SK-N-MC (cell line): ENCODE measurements around the gene GPC5.

ENCODE experiments used
- DNase-seq: peaks from one replicate; pipeline ENCODE4 v3.0.0-alpha.2; 2011; ENCODE audit warnings: low read depth, low spot score
- H3K27ac ChIP-seq: fragments of 200-600 bp; sonication (generic); 2 replicates; pipeline ENCODE4 v1.5.1; 2016; ENCODE audit warnings: mixed run types
- H3K36me3 ChIP-seq: fragments of 200-600 bp; sonication (generic); 2 replicates; pipeline ENCODE4 v1.6.1; 2017; ENCODE audit warnings: antibody characterized with exemption, low read length, mixed read lengths; ENCODE audit not compliant: insufficient read depth
- H3K4me3 ChIP-seq: fragments of 200-600 bp; sonication (generic); 2 replicates; pipeline ENCODE4 v1.5.1; 2016
- H3K9ac ChIP-seq: fragments of 200-600 bp; sonication (generic); 2 replicates; pipeline ENCODE4 v1.8.0; 2017; ENCODE audit warnings: mixed run types, mixed read lengths; ENCODE audit not compliant: insufficient read length
- H3K9me3 ChIP-seq: fragments of 200-600 bp; sonication (generic); 2 replicates; pipeline ENCODE4 v1.6.1; 2017; ENCODE audit warnings: low read depth, mild to moderate bottlenecking, antibody characterized with exemption, low read length, moderate library complexity, mixed read lengths
- EZH2 ChIP-seq: fragments of 200-600 bp; sonication (generic); IDR thresholded peaks from one replicate; pipeline ENCODE4 v1.6.1; 2017; ENCODE audit warnings: antibody characterized with exemption
- FOXP2 ChIP-seq: optimal IDR thresholded peaks from 2 replicates; pipeline ENCODE3; 2011; ENCODE audit warnings: mild to moderate bottlenecking, moderate library complexity; ENCODE audit not compliant: insufficient read depth; ENCODE audit errors: extremely low read length, control extremely low read depth
- POLR2AphosphoS5 ChIP-seq: IDR thresholded peaks from 2 replicates; pipeline ENCODE4 v1.6.1; 2012; ENCODE audit warnings: mild to moderate bottlenecking, low read depth, low read length, borderline replicate concordance

GPC5 gene

DNA sequence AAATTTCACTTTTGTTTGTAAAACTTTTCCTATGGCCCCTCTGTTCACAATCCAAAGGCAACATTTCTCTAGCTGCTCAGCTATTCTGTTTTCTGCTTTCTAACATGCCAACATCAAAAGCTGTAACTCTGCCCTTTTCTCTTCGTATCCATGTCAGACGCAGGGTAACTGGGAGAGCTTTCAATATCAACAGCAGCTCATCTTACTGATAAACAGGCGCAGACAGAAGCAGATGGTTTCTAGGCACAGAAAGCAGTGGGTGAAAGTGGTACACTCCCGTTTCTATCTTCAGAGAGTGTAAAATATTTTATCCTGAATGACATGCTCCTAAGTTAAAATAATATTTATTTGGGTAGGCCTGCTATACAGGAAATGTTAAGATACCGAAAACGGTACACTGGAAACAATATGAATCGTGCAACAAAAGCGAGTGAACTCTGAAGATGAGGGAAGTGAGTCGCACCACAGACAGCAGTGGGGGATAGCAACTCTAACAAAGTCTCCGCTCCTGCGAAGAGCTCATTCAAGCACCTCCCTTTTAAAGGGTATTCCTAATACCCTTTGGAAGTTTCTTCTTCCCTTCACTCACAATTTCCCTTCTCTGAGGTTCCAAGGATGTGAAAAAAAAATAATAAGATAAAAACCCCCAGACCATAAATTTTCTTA, 798.3 kb downstream of the GPC5 start:
- H3K27ac ChIP-seq, result no peak overlapping the region
- H3K4me3 ChIP-seq, result no peak overlapping the region
- TF ChIP-seq EZH2 (no peak), FOXP2 (no peak), POLR2AphosphoS5 (no peak)
- no peak overlapping the region for H3K9ac ChIP-seq
- no peak for DNase-seq
- peaks cover 2% of the 10 kb centered on the region; the same call in 1 of the 2 replicates for H3K9me3 ChIP-seq
- H3K36me3 ChIP-seq, result no peaks in the 10 kb centered on the region

DNA sequence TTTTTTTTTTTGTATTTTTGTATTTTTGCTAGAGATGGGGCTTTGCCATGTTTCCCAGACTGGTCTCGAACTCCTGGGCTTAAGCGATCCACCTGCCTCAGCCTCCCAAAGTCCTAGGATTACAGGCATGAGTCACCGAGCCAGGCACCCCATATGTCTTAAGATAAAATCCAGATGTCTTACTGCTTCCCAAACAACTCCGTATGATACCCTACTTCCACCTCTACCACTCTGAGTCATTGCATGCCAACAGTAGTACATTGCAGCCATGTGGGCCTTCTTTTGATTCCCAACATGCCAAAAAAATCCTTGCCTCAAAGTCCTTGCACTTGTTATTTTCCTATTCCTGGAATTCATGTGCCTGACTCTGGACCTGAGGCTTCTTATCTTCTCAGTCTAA, 799.2 kb downstream of the GPC5 start:
- Histone ChIP-seq H3K4me3 (no peak overlapping the region), H3K9me3 (no peaks in the 10 kb centered on the region), H3K27ac (no peak overlapping the region), H3K9ac (no peak overlapping the region), H3K36me3 (no peaks in the 10 kb centered on the region)
- TF ChIP-seq FOXP2 (no peak), POLR2AphosphoS5 (no peak), EZH2 (no peak)
- no peak for DNase-seq

DNA sequence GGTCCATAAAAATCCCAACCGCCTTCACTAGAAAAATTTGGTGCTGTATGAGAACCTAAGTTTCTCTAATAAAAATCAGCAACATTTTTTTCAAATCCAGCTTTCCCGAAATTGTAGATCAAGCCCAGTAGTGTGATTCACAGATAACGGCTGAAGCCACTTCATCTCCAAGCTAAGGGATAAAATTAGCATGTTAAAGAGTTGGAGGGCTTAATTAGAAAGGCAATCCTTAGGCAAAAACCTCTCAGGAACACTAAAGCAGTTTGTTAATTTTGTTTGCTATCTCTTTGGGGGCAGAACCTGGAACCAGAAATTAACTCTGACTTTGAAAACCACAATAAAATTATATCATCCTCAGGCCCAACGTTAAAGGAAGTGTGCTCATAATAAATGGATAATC, 820.2 kb downstream of the GPC5 start:
- no peak for DNase-seq
- H3K27ac ChIP-seq, result no peak overlapping the region
- no peak overlapping the region for H3K4me3 ChIP-seq
- H3K9me3 ChIP-seq, result no peaks in the 10 kb centered on the region
- TF ChIP-seq EZH2, result no peak
- no peak for TF ChIP-seq FOXP2
- TF ChIP-seq POLR2AphosphoS5, result no peak
- H3K36me3 ChIP-seq, result no peaks in the 10 kb centered on the region
- H3K9ac ChIP-seq, result no peak overlapping the region

GRCh38 chr13:92221916-92222315, 823.5 kb downstream of the GPC5 start:
- no peak overlapping the region for H3K9ac ChIP-seq
- H3K9me3 ChIP-seq, result no peaks in the 10 kb centered on the region
- no peak for DNase-seq
- H3K27ac ChIP-seq, result no peak overlapping the region
- TF ChIP-seq POLR2AphosphoS5 (no peak), EZH2 (no peak), FOXP2 (no peak)
- H3K36me3 ChIP-seq, result no peaks in the 10 kb centered on the region
- H3K4me3 ChIP-seq, result no peak overlapping the region

- Histone ChIP-seq H3K36me3 (no peaks in the 10 kb centered on the region), H3K9ac (no peak overlapping the region), H3K27ac (no peak overlapping the region), H3K9me3 (no peaks in the 10 kb centered on the region), H3K4me3 (no peak overlapping the region)
- DNase-seq, result peak; percentile 40
- no peak for TF ChIP-seq FOXP2
- no peak for TF ChIP-seq EZH2
- no peak for TF ChIP-seq POLR2AphosphoS5
Observed at GRCh38 chr13:92224052-92224821, 825.8 kb downstream of the GPC5 start.

DNA sequence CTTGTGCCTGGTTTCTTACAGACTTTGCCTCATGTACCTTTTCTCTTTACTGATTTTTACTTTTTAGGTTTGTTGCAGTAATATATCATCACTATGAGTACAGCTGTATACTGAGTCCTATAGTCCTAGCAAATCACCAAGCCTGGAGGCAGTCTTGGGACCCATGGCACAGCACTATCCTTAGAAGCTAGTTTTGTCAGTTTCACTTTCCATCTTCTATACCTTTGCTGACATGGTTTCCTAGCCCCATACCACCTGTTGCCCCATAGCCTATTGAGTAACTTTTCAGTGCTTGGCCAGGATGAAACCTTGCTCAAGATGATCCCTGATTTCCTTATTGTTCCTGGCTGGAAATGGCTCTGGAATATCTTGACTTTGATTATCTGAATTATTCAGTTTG, 826.4 kb downstream of the GPC5 start:
- Histone ChIP-seq H3K36me3 (no peaks in the 10 kb centered on the region), H3K4me3 (no peak overlapping the region), H3K9ac (no peak overlapping the region), H3K27ac (no peak overlapping the region), H3K9me3 (no peaks in the 10 kb centered on the region)
- no peak for TF ChIP-seq EZH2
- no peak for TF ChIP-seq POLR2AphosphoS5
- TF ChIP-seq FOXP2, result no peak
- no peak for DNase-seq

- Histone ChIP-seq H3K36me3 (no peaks in the 10 kb centered on the region), H3K9me3 (no peaks in the 10 kb centered on the region), H3K4me3 (no peak overlapping the region), H3K9ac (no peak overlapping the region), H3K27ac (no peak overlapping the region)
- TF ChIP-seq POLR2AphosphoS5, result no peak
- no peak for TF ChIP-seq FOXP2
- TF ChIP-seq EZH2, result no peak
- no peak for DNase-seq
Observed at GRCh38 chr13:92225861-92226260, 827.4 kb downstream of the GPC5 start.

DNA sequence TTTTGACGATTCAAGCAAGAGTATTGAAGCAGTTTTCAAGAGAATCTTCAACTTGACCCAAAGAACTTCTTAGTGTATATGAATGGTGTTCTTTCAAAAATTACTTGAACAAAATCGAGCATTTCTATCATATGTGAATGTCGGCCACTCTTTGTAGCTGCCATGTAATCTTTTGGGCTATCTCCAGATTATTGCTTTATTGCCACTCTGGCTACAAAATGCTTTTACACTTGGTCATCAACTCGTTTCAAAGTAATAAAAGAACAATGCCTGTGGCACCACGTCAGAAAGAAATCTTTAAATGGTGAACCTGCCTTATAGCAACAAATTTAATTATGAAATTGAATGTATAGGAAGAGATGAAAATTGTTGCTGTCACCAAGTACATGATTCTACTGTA, 834.5 kb downstream of the GPC5 start:
- H3K9me3 ChIP-seq, result no peaks in the 10 kb centered on the region
- H3K4me3 ChIP-seq, result no peak overlapping the region
- H3K36me3 ChIP-seq, result no peaks in the 10 kb centered on the region
- no peak for DNase-seq
- no peak overlapping the region for H3K9ac ChIP-seq
- TF ChIP-seq FOXP2 (no peak), EZH2 (no peak), POLR2AphosphoS5 (no peak)
- no peak overlapping the region for H3K27ac ChIP-seq
